GM06990 (cell line): ENCODE data around the gene GPATCH2L.

ENCODE experiments used
- DNase-seq: peaks from one replicate; pipeline ENCODE4 v3.0.0-alpha.2; 2011; ENCODE audit not compliant: insufficient read length; ENCODE audit errors: extremely low read depth
- H3K27me3 ChIP-seq: replicated peaks from 2 replicates; pipeline ENCODE4 v1.6.0; 2011; ENCODE audit warnings: low read length; ENCODE audit not compliant: control insufficient read depth, insufficient read depth
- H3K36me3 ChIP-seq: 2 replicates; pipeline ENCODE4 v1.5.1; 2011; ENCODE audit warnings: low read length; ENCODE audit not compliant: control insufficient read depth, insufficient read depth
- H3K4me3 ChIP-seq: replicated peaks from 2 replicates; pipeline ENCODE4 v1.5.1; 2011; ENCODE audit warnings: low read depth, mild to moderate bottlenecking, control low read depth, low read length
- CTCF ChIP-seq: IDR thresholded peaks from 2 replicates; pipeline ENCODE4 v1.5.1; 2011; ENCODE audit warnings: low read length, control low read depth, mild to moderate bottlenecking, inconsistent platforms; ENCODE audit not compliant: insufficient read depth, poor library complexity, severe bottlenecking

GPATCH2L gene

DNA sequence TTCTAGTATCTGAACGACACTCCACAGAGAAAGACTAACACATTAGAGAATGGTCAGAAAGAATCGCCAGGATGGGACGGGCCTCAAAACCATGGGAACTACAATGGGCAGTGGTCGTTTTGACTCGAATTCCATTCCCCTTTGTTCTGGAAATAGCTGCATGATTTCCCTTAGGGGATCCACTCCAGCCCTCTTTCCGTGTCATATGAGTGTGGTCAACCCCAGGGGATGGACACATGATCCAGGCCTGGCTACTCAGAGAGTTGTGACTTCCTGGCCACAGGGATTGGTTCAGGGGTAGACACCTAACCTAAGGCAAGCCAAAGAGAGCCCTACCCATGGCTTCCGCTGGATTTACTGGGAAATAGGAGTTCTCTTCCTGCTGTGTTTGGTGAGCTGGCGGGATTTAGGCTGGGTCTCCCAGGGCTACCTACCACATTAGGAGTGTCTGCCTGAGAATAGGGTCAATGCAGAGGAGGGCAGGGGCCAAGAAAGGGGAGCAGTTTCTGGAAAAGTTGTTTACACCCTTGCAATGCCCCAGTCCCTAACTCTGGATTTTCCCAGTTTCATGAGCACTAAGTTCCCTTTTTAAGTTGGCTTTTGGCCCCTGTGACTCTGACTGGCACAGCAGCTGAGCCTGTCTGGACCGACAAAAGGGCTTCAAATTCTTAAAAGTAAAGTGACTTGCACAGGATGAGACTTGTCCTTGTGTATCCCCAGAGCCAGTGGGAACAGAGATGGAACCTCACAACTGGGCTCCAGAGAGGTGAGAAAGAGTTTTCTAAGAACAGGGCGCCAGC, 28.1 kb upstream of the GPATCH2L start:
- no peaks in the 10 kb centered on the region for H3K27me3 ChIP-seq
- no peak overlapping the region for H3K4me3 ChIP-seq
- TF ChIP-seq CTCF: no peak
- no peaks in the 10 kb centered on the region for H3K36me3 ChIP-seq
- DNase-seq: no peak

- H3K36me3 ChIP-seq: no peaks in the 10 kb centered on the region
- H3K4me3 ChIP-seq: no peak overlapping the region
- DNase-seq: no peak
- no peak for TF ChIP-seq CTCF
- no peaks in the 10 kb centered on the region; the same call in 1 of the 2 replicates for H3K27me3 ChIP-seq
Observed at GRCh38 chr14:76125511-76125910, 26.2 kb upstream of the GPATCH2L start.

DNA sequence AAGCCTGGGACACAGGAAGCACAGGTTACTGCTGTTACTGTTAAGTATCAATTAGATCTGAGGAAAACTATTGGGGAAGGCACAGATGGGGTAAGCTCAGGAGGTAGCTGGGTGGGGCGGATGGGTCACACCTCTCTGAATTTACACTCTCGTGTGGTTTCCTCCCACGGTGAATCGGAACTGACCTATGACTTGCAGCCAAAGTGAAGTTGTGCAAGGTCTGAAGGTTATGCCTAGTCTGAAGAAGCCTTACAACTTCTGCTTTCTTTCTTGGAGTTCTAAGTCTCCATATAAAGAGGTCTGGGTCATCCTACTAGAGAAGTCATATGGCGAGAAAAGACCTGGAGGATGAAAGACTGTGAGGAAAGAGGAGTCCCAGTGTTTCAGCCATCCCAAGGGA, 25.6 kb upstream of the GPATCH2L start:
- H3K36me3 ChIP-seq: no peaks in the 10 kb centered on the region
- no peak overlapping the region for H3K4me3 ChIP-seq
- TF ChIP-seq CTCF: no peak
- H3K27me3 ChIP-seq: no peaks in the 10 kb centered on the region; the same call in 1 of the 2 replicates
- no peak for DNase-seq

GRCh38 chr14:76129851-76130576, 21.7 kb upstream of the GPATCH2L start:
- Histone ChIP-seq H3K4me3 (no peak overlapping the region), H3K27me3 (no peaks in the 10 kb centered on the region; the same call in 1 of the 2 replicates), H3K36me3 (no peaks in the 10 kb centered on the region)
- no peak for DNase-seq
- TF ChIP-seq CTCF: no peak

- no peak overlapping the region for H3K4me3 ChIP-seq
- H3K27me3 ChIP-seq: no peaks in the 10 kb centered on the region; the same call in 1 of the 2 replicates
- no peaks in the 10 kb centered on the region for H3K36me3 ChIP-seq
- no peak for DNase-seq
- TF ChIP-seq CTCF: no peak
Observed at GRCh38 chr14:76131071-76131965, 20.4 kb upstream of the GPATCH2L start.
